Suppressor macrophage treated with lipopolysaccharide for 4 hours (primary cell): ENCODE measurements around the gene CCDC142.

ENCODE experiments used
- DNase-seq: peaks from one replicate; pipeline ENCODE4 v3.0.0-alpha.2; 2020

Gene CCDC142

GRCh38 chr2:74513605-74514367 is 31.0 kb upstream of the CCDC142 start:
- no peak for DNase-seq

GRCh38 chr2:74512744-74513604 is 30.2 kb upstream of the CCDC142 start:
- DNase-seq, result no peak

GRCh38 chr2:74511104-74511989 is 28.5 kb upstream of the CCDC142 start:
- DNase-seq, result no peak

GRCh38 chr2:74510272-74510671 is 27.5 kb upstream of the CCDC142 start:
- DNase-seq, result no peak

- no peak for DNase-seq
Observed at GRCh38 chr2:74507926-74508520, 25.2 kb upstream of the CCDC142 start.

- peak; percentile 99 for DNase-seq
Observed at GRCh38 chr2:74507145-74507925, 24.5 kb upstream of the CCDC142 start, which contains the start of gene PCGF1. Gene PCGF1 (minus strand): TSS chr2:74507695. CDS start chr2:74507668, 27 bp downstream.

- DNase-seq, result no peak
Observed at GRCh38 chr2:74505448-74506246, 22.8 kb upstream of the CCDC142 start.

GRCh38 chr2:74504591-74504990 is 21.8 kb upstream of the CCDC142 start:
- DNase-seq, result no peak

- no peak for DNase-seq
Observed at GRCh38 chr2:74503506-74504475, 21.0 kb upstream of the CCDC142 start.

GRCh38 chr2:74502720-74503505 is 20.1 kb upstream of the CCDC142 start:
- DNase-seq, result peak; percentile 85

GRCh38 chr2:74502147-74502719 is 19.4 kb upstream of the CCDC142 start:
- peak; percentile 52 for DNase-seq

- DNase-seq, result no peak
Observed at GRCh38 chr2:74501335-74502071, 18.7 kb upstream of the CCDC142 start.

- no peak for DNase-seq
Observed at GRCh38 chr2:74500578-74500946, 17.8 kb upstream of the CCDC142 start.

- DNase-seq, result no peak
Observed at GRCh38 chr2:74499940-74500577, 17.3 kb upstream of the CCDC142 start.

GRCh38 chr2:74499267-74499939 is 16.6 kb upstream of the CCDC142 start, which contains the start of gene LBX2:
Gene LBX2 (minus strand): TSS chr2:74499603. CDS start chr2:74499537, 66 bp downstream.
- DNase-seq, result no peak
